Frontal cortex (tissue), 4 donors: ENCODE measurements around the gene GAB2. TPM values are rescaled to one million over a fixed set of nuclear protein-coding genes. Genes with fewer than 3 reads are reported as not detected.
"Not testable (repeated sequence)": the region's sequence is repeated elsewhere in the genome, so short reads cannot be mapped to it uniquely, and the experiment has no call there.

Experiments
- DNase-seq, 2 donors: peaks; one replicate each; pipeline ENCODE4 v3.0.0; 2012; ENCODE audit warnings: low spot score in 2 of 2
- FAIRE-seq: peaks from 2 replicates; lab custom pipeline; 2012; peaks lifted over from hg19 to GRCh38; lab: Jason Lieb, UNC
- total RNA-seq: library from RNA; depleted of rRNA; stranded (reverse); fragments of >200 nt; gene quantifications from one replicate; pipeline ENCODE4 v1.2.3, GENCODE V29; 2014
- donor health status: control.
- donor health status: control.
- donor health status: control.

Gene GAB2
- total RNA-seq, 1 donor from 2014 or later = 20.8 TPM

GRCh38 chr11:78179459-78180071 is 238.1 kb downstream of the GAB2 start:
- no peak for FAIRE-seq
- DNase-seq = no peak

GRCh38 chr11:78177216-78177615 is 240.4 kb downstream of the GAB2 start:
- no peak for DNase-seq
- no peak for FAIRE-seq

GRCh38 chr11:78176605-78177141 is 240.9 kb downstream of the GAB2 start:
- DNase-seq (no peak), FAIRE-seq (no peak)

- FAIRE-seq, DNase-seq: not testable (repeated sequence)
Observed at GRCh38 chr11:78175862-78176261, 241.8 kb downstream of the GAB2 start.

- DNase-seq (no peak), FAIRE-seq (no peak)
Observed at GRCh38 chr11:78171951-78172350, 245.7 kb downstream of the GAB2 start.

GRCh38 chr11:78170874-78171549 is 246.6 kb downstream of the GAB2 start:
- FAIRE-seq = no peak

GRCh38 chr11:78170413-78170812 is 247.2 kb downstream of the GAB2 start:
- FAIRE-seq (no peak), DNase-seq (no peak)

More at GRCh38 chr11:78170874-78171549, 246.6 kb downstream of the GAB2 start:
- DNase-seq = no peak

- DNase-seq (peak in 1 of 2 donors; percentile 37), FAIRE-seq (no peak)
Observed at GRCh38 chr11:78168539-78169477, 248.8 kb downstream of the GAB2 start.

GRCh38 chr11:78166855-78167469 is 250.7 kb downstream of the GAB2 start:
- FAIRE-seq (no peak), DNase-seq (no peak)

Other genes starting within 250 kb of the GAB2 start
- gene KCTD21, start 229.2 kb downstream of the GAB2 start, total RNA-seq = 4.5 TPM
- gene USP35, start 228.9 kb downstream of the GAB2 start, total RNA-seq = 12.2 TPM
- gene NARS2, start 157.0 kb upstream of the GAB2 start, total RNA-seq = 39.5 TPM